ENCODE results near the gene PAX5. TPM values are rescaled to one million over a fixed set of nuclear protein-coding genes. Genes with fewer than 3 reads are reported as not detected.

The PAX5 gene
- total RNA-seq, 2 experiments from 2014 or later = 62.5 to 141 TPM

GRCh38 chr9:36995927-36996705 lies 38.0 kb downstream of the PAX5 start:
- H3K4me1 ChIP-seq (ENCODE audit: insufficient read depth, low read length, poor library complexity, severe bottlenecking) = peaks cover 87% of the 10 kb centered on the region
- peak overlapping the region; percentile 63 for H3K4me2 ChIP-seq (ENCODE audit: low read length)
- no peak for TF ChIP-seq EZH2phosphoT487 (IDR thresholded peaks at IDR 0.05; ENCODE audit: borderline replicate concordance, low read depth, low read length)
- peak; percentile 84 for TF ChIP-seq CTCF (conservative IDR thresholded peaks at IDR 0.05; ENCODE audit: low read length)
- no TSS peak for BruUV-seq (replicated peaks)
- peaks cover 91% of the 10 kb centered on the region for H3K79me2 ChIP-seq (ENCODE audit: insufficient read depth, low read depth, low read length)
- H4K20me1 ChIP-seq (ENCODE audit: insufficient read depth, low read length) = no peaks in the 10 kb centered on the region
- H3K36me3 ChIP-seq (ENCODE audit: insufficient read depth, low read length) = peaks cover 84% of the 10 kb centered on the region
- intact Hi-C loops (cut with micrococcal nuclease; ENCODE audit: unreplicated experiment) = loop anchor here (1.0 to 10.0 kb wide), 6 partner anchors 37 to 411 kb away; no protein-coding TSS in a partner anchor
- peak; percentile 57 for DNase-seq (ENCODE audit: low spot score)
- H3K27ac ChIP-seq (ENCODE audit: low read depth, low read length, poor library complexity, severe bottlenecking) = peak overlapping the region; percentile 64
- H2AFZ ChIP-seq (ENCODE audit: low read length) = no peak overlapping the region
- ChIA-PET CTCF (ENCODE audit: unreplicated experiment) (interaction anchor here (0.5 to 1.1 kb wide), 2 partner anchors 85 to 301 kb away, joined by 3 to 6 read pairs; no protein-coding TSS in a partner anchor), POLR2A (interaction anchor here (0.6 to 3.9 kb wide), 9 partner anchors 12 to 341 kb away, joined by 3 to 14 read pairs (median 4); partner anchors contain the start of gene PAX5)
- 0 out of 2 replicates have a peak, but pooled peaks cover 4% of the 10 kb centered on the region for H3K9me3 ChIP-seq (ENCODE audit: low read length)
- H3K9me2 ChIP-seq (ENCODE audit: insufficient read depth, low read length) = no peaks in the 10 kb centered on the region
- H3K4me3 ChIP-seq (ENCODE audit: low read depth, low read length, poor library complexity, severe bottlenecking) = peak overlapping the region; percentile 17

GRCh38 chr9:36993933-36994764 lies 39.9 kb downstream of the PAX5 start:
- intact Hi-C loops (cut with micrococcal nuclease; ENCODE audit: unreplicated experiment) = loop anchor here (2.0 to 10.0 kb wide), 2 partner anchors 39 to 201 kb away; no protein-coding TSS in a partner anchor
- H3K9me3 ChIP-seq (ENCODE audit: low read length) = 0 out of 2 replicates have a peak, but pooled peaks cover 4% of the 10 kb centered on the region
- ChIA-PET CTCF (ENCODE audit: unreplicated experiment) (no interaction called here), POLR2A (interaction anchor here (0.6 to 1.3 kb wide), 4 partner anchors 10 to 232 kb away, joined by 3 to 5 read pairs (median 4); no protein-coding TSS in a partner anchor)
- BruUV-seq (replicated peaks) = no TSS peak
- TF ChIP-seq EZH2phosphoT487 (IDR thresholded peaks at IDR 0.05; ENCODE audit: borderline replicate concordance, low read depth, low read length) (no peak), CTCF (conservative IDR thresholded peaks at IDR 0.05; ENCODE audit: low read length) (no peak)
- no peaks in the 10 kb centered on the region for H4K20me1 ChIP-seq (ENCODE audit: insufficient read depth, low read length)
- peaks cover 89% of the 10 kb centered on the region for H3K79me2 ChIP-seq (ENCODE audit: insufficient read depth, low read depth, low read length)
- peak overlapping the region; percentile 38 for H3K4me3 ChIP-seq (ENCODE audit: low read depth, low read length, poor library complexity, severe bottlenecking)
- peak; percentile 86 for DNase-seq (ENCODE audit: low spot score)
- H3K36me3 ChIP-seq (ENCODE audit: insufficient read depth, low read length) = peaks cover 89% of the 10 kb centered on the region
- peak overlapping the region; percentile 64 for H3K27ac ChIP-seq (ENCODE audit: low read depth, low read length, poor library complexity, severe bottlenecking)
- peak overlapping the region; percentile 60 for H3K4me2 ChIP-seq (ENCODE audit: low read length)
- H3K4me1 ChIP-seq (ENCODE audit: insufficient read depth, low read length, poor library complexity, severe bottlenecking) = peaks cover 80% of the 10 kb centered on the region
- H2AFZ ChIP-seq (ENCODE audit: low read length) = no peak overlapping the region
- H3K9me2 ChIP-seq (ENCODE audit: insufficient read depth, low read length) = no peaks in the 10 kb centered on the region
